ENCODE results near the gene STUM. TPM values are rescaled to one million over a fixed set of nuclear protein-coding genes. Genes with fewer than 3 reads are reported as not detected.

The STUM gene
- total RNA-seq, 1 experiment from 2014 or later = 0.03 TPM

- Histone ChIP-seq H3K9me3 (ENCODE audit: control insufficient read depth, insufficient read depth, low read depth, low read length) (no peaks in the 10 kb centered on the region), H3K36me3 (ENCODE audit: control insufficient read depth, insufficient read depth, low read length) (no peaks in the 10 kb centered on the region; the same call in 1 of the 2 replicates), H3K27ac (ENCODE audit: low read length) (no peak overlapping the region), H3K4me1 (ENCODE audit: control insufficient read depth, insufficient read depth, low read length) (no peaks in the 10 kb centered on the region), H3K27me3 (ENCODE audit: control insufficient read depth, insufficient read depth, low read length) (peaks cover 40% of the 10 kb centered on the region), H3K4me3 (ENCODE audit: low read depth in 2 of 2, low read length in 2 of 2) (no peak overlapping the region)
- CTCF ChIA-PET = no interaction called here
- ATAC-seq (no peak), DNase-seq (ENCODE audit: low read depth, low spot score) (no peak)
- BruUV-seq (replicated peaks) = no TSS peak
- in situ Hi-C loops (cut with HindIII; ENCODE audit: low pct_unique_long_range_greater_than_20kb, low sequenced_read_pairs) = no loop called here
- POLR2A ChIA-PET = no interaction called here
- no peak for TF ChIP-seq SIN3A (IDR thresholded peaks at IDR 0.05; ENCODE audit: borderline replicate concordance, insufficient read depth, low read depth, low read length)
- TF ChIP-seq REST (IDR thresholded peaks at IDR 0.05; ENCODE audit: insufficient read depth in 1 of 2, low read depth in 2 of 2, low read length in 1 of 2) = no peak
- no peak for TF ChIP-seq CTCF (IDR thresholded peaks at IDR 0.05)
- TF ChIP-seq TCF7L2 (IDR thresholded peaks at IDR 0.05; ENCODE audit: low read depth, low read length) = no peak
- no peak for TF ChIP-seq POLR2AphosphoS5 (IDR thresholded peaks at IDR 0.05; ENCODE audit: low read depth, low read length)
- intact Hi-C loops (cut with micrococcal nuclease; ENCODE audit: unreplicated experiment) = no loop called here
Observed at GRCh38 chr1:226557424-226557823, 8.9 kb downstream of the STUM start.

GRCh38 chr1:226558036-226558650 lies 9.6 kb downstream of the STUM start:
- DNase-seq (ENCODE audit: low read depth, low spot score) (no peak), ATAC-seq (no peak)
- H3K9me3 ChIP-seq (ENCODE audit: control insufficient read depth, insufficient read depth, low read depth, low read length) = no peaks in the 10 kb centered on the region
- H3K27ac ChIP-seq (ENCODE audit: low read length) = no peak overlapping the region
- TF ChIP-seq POLR2AphosphoS5 (IDR thresholded peaks at IDR 0.05; ENCODE audit: low read depth, low read length) (no peak), CTCF (IDR thresholded peaks at IDR 0.05) (no peak), TCF7L2 (IDR thresholded peaks at IDR 0.05; ENCODE audit: low read depth, low read length) (no peak), REST (IDR thresholded peaks at IDR 0.05; ENCODE audit: insufficient read depth in 1 of 2, low read depth in 2 of 2, low read length in 1 of 2) (no peak), SIN3A (IDR thresholded peaks at IDR 0.05; ENCODE audit: borderline replicate concordance, insufficient read depth, low read depth, low read length) (no peak)
- no peaks in the 10 kb centered on the region; the same call in 1 of the 2 replicates for H3K36me3 ChIP-seq (ENCODE audit: control insufficient read depth, insufficient read depth, low read length)
- no peaks in the 10 kb centered on the region for H3K4me1 ChIP-seq (ENCODE audit: control insufficient read depth, insufficient read depth, low read length)
- intact Hi-C loops (cut with micrococcal nuclease; ENCODE audit: unreplicated experiment) (no loop called here), in situ Hi-C loops (cut with HindIII; ENCODE audit: low pct_unique_long_range_greater_than_20kb, low sequenced_read_pairs) (no loop called here)
- H3K4me3 ChIP-seq (ENCODE audit: low read depth in 2 of 2, low read length in 2 of 2) = no peak overlapping the region
- ChIA-PET CTCF (no interaction called here), POLR2A (no interaction called here)
- peaks cover 33% of the 10 kb centered on the region for H3K27me3 ChIP-seq (ENCODE audit: control insufficient read depth, insufficient read depth, low read length)
- no TSS peak for BruUV-seq (replicated peaks)

Data from Panc1 (cell line).